T-cell (primary cell): ENCODE data around the gene COL4A5. TPM values are rescaled to one million over a fixed set of nuclear protein-coding genes. Genes with fewer than 3 reads are reported as not detected.
"Not testable (repeated sequence)": the region's sequence is repeated elsewhere in the genome, so short reads cannot be mapped to it uniquely, and the experiment has no call there.

Source experiments
- ATAC-seq, 4 experiments: fragments of 200-7000 bp in 3 of 4; fragments of 150-1000 bp in 1 of 4; cut with Tn5 transposase; replicated peaks in 1 of 4; 1 replicate in 3 of 4; 2 replicates in 1 of 4; pipeline ENCODE4 v1.10.0; 2021; ENCODE audit warnings: moderate library complexity in 3 of 4, mild to moderate bottlenecking in 2 of 4, moderate number of reproducible peaks in 1 of 4
- CTCF ChIA-PET, 2 donors: fragments of 300-600 bp; sonication (Branson Sonifier 250); formaldehyde crosslinking; loops; one replicate each; lab custom pipeline; 2022; ENCODE audit warnings: antibody characterized with exemption in 2 of 2; lab: Charles Lee
- POLR2A ChIA-PET, 2 donors: fragments of 300-600 bp; sonication (Branson Sonifier 250); formaldehyde crosslinking; loops; one replicate each; lab custom pipeline; 2022; ENCODE audit warnings: antibody characterized with exemption in 2 of 2; lab: Charles Lee
- DNase-seq, 35 experiments: peaks; one replicate each; pipeline versions ENCODE4 v3.0.0 to v3.0.0-alpha.2; 2013 to 2023
- H3K27ac ChIP-seq: one replicate; pipeline ENCODE4 v1.5.1; 2013; ENCODE audit warnings: low read length
- H3K27me3 ChIP-seq, 2 experiments: replicated peaks in 1 of 2; 1 replicate in 1 of 2; 2 replicates in 1 of 2; pipeline versions ENCODE4 v1.6.1 to v1.7.0; 2013; ENCODE audit warnings: low read length in 1 of 2, mixed read lengths in 1 of 2; ENCODE audit not compliant: control insufficient read depth in 2 of 2, insufficient read depth in 2 of 2; ENCODE audit errors: extremely low read depth in 1 of 2
- H3K36me3 ChIP-seq, 2 donors: 1 replicate in 1 of 2; 2 replicates in 1 of 2; pipeline versions ENCODE4 v1.6.1 to v1.7.0; 2013; ENCODE audit warnings: low read length in 1 of 2; ENCODE audit not compliant: control insufficient read depth in 2 of 2, insufficient read depth in 1 of 2; ENCODE audit errors: extremely low read depth in 1 of 2
- H3K4me1 ChIP-seq, 2 experiments: 1 replicate in 1 of 2; 2 replicates in 1 of 2; pipeline versions ENCODE4 v1.6.1 to v1.7.0; 2013; ENCODE audit warnings: low read length in 2 of 2, mixed read lengths in 1 of 2; ENCODE audit not compliant: insufficient read depth in 2 of 2, control insufficient read depth in 1 of 2; ENCODE audit errors: extremely low read depth in 1 of 2
- H3K4me3 ChIP-seq, 2 donors: 1 replicate in 1 of 2; 2 replicates in 1 of 2; pipeline versions ENCODE4 v1.5.1 to v1.7.0; 2013; ENCODE audit warnings: mild to moderate bottlenecking in 2 of 2, low read length in 1 of 2, moderate library complexity in 1 of 2; ENCODE audit not compliant: control insufficient read depth in 1 of 2; ENCODE audit errors: extremely low read depth in 1 of 2
- H3K9me3 ChIP-seq: 2 replicates; pipeline ENCODE4 v1.7.0; 2013
- H3K27ac Mint-ChIP-seq, 2 donors: one replicate each; pipeline ENCODE4 v1.8.0; 2020 to 2021; ENCODE audit warnings: mild to moderate bottlenecking in 2 of 2, mixed read lengths in 2 of 2
- H3K27me3 Mint-ChIP-seq, 2 donors: one replicate each; pipeline ENCODE4 v1.8.0; 2021 to 2022; ENCODE audit warnings: mixed read lengths in 2 of 2
- H3K36me3 Mint-ChIP-seq: one replicate; pipeline ENCODE4 v1.8.0; 2021; ENCODE audit warnings: mixed read lengths
- H3K4me1 Mint-ChIP-seq, 3 donors: one replicate each; pipeline ENCODE4 v1.8.0; 2020 to 2022; ENCODE audit warnings: mixed read lengths in 3 of 3, mild to moderate bottlenecking in 1 of 3
- H3K4me3 Mint-ChIP-seq, 3 donors: one replicate each; pipeline ENCODE4 v1.8.0; 2020 to 2022; ENCODE audit warnings: mild to moderate bottlenecking in 3 of 3, mixed read lengths in 3 of 3, moderate library complexity in 3 of 3
- H3K9me3 Mint-ChIP-seq, 3 donors: one replicate each; pipeline ENCODE4 v1.8.0; 2020 to 2022; ENCODE audit warnings: mixed read lengths in 3 of 3
- WGBS: methylation state at CpG from one replicate; pipeline ENCODE4 v1.1.5; 2013; ENCODE audit warnings: missing lambda C conversion rate; ENCODE audit not compliant: insufficient coverage; 5-methylcytosine and 5-hydroxymethylcytosine counted together
- total RNA-seq, 35 experiments: library from RNA in 6 of 35; stranded (reverse) in 6 of 35; fragments of 120-200 nt in 1 of 35; gene quantifications; one replicate each; pipeline versions ENCODE4 v1.2.1 to v1.2.4 and lab custom pipeline; 2013 to 2026

COL4A5 gene
- total RNA-seq, result under 1 TPM in 4 of 5 donors, not detected in 1; 0.22 to 0.59 (median 0.36) TPM
- 0.77 TPM for total RNA-seq (2013)
- total RNA-seq (lab: John Stamatoyannopoulos, UW), result 0 to 0.25 (median 0) reads per million in 29 experiments

DNA sequence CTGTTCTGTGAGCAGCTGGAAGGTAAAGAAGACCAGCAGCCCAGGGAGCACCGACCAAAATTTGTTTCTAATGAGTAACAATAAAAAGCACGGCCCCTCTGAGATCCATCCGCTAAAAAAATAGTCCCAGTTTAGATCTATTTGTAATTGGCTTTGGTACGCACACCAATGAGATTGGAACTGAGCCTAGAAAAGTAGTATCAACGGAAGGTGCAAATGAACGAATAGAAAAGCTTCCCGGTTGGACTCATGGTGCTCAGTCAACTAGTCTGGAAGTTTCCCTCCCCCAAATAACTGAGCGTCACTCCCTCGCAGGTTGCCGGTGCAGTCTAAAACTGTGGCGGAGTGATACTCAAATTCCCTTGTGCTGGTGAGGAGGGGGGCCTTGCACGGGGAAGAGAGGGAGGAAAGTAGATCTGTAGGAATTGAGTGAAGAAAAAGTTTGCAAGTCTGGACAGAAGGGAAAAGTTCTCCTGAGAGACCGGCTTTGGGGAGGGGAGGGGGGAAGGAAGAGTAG lies at the start of gene COL4A5:
Gene COL4A5 (plus strand): TSS at position 413 of the 517 bp plus-strand sequence. CDS start 288 bp downstream, outside the sequence.
- H3K4me1 ChIP-seq, result peaks cover 0 to 7% of the 10 kb centered on the region in 2 experiments
- ChIA-PET CTCF (no interaction called here), POLR2A (no interaction called here)
- peaks cover 20 to 64% of the 10 kb centered on the region in 2 donors for H3K27me3 Mint-ChIP-seq
- H3K9me3 ChIP-seq, result no peaks in the 10 kb centered on the region
- ATAC-seq (no peak), DNase-seq (peak in 1 of 35 experiments; percentile 0)
- H3K27ac Mint-ChIP-seq, result no peak within 1 kb of the TSS
- WGBS, result 0% methylated on average over 1 of the region's 13 CpGs
- no peak within 1 kb of the TSS for H3K27ac ChIP-seq
- H3K9me3 Mint-ChIP-seq, result no peaks in the 10 kb centered on the region
- H3K4me3 ChIP-seq, result peak within 1 kb of the TSS in 1 of 2 donors; percentile 15
- H3K36me3 ChIP-seq, result no peaks in the 10 kb centered on the region
- peaks cover 10 to 13% (median 10%) of the 10 kb centered on the region in 3 donors for H3K4me1 Mint-ChIP-seq
- H3K27me3 ChIP-seq, result peaks cover 4 to 15% of the 10 kb centered on the region in 2 experiments
- H3K36me3 Mint-ChIP-seq, result no peaks in the 10 kb centered on the region
- H3K4me3 Mint-ChIP-seq, result peak within 1 kb of the TSS; percentile 25 to 56 (median 41)

- DNase-seq, H3K4me3 Mint-ChIP-seq, H3K27me3 ChIP-seq, H3K9me3 ChIP-seq, H3K27ac ChIP-seq, H3K27ac Mint-ChIP-seq, ATAC-seq, H3K4me3 ChIP-seq, CTCF ChIA-PET, H3K36me3 Mint-ChIP-seq, H3K9me3 Mint-ChIP-seq, H3K4me1 ChIP-seq, H3K4me1 Mint-ChIP-seq, H3K36me3 ChIP-seq: not testable (repeated sequence)
- POLR2A ChIA-PET, result interaction anchor here in 1 of 2 donors (0.6 kb wide), 1 partner anchor 19 kb away, joined by 13 read pairs; no protein-coding TSS in a partner anchor
- 67% methylated on average over 2 of the region's 9 CpGs for WGBS
- peaks cover 0 to 20% of the 10 kb centered on the region in 2 donors for H3K27me3 Mint-ChIP-seq
These were observed 48.5 kb upstream of the COL4A5 start for GRCh38 chrX:108390976-108391717.

- no CpG with 5 or more reads among the region's 6 CpGs for WGBS
- Mint-ChIP-seq H3K4me3 (no peak overlapping the region), H3K27ac (no peak overlapping the region), H3K27me3 (peaks cover 0 to 16% of the 10 kb centered on the region in 2 donors), H3K4me1 (no peaks in the 10 kb centered on the region), H3K36me3 (no peaks in the 10 kb centered on the region), H3K9me3 (no peaks in the 10 kb centered on the region)
- CTCF ChIA-PET, result no interaction called here
- POLR2A ChIA-PET, result no interaction called here
- ATAC-seq (no peak), DNase-seq (no peak)
- Histone ChIP-seq H3K36me3 (no peaks in the 10 kb centered on the region), H3K4me3 (no peak overlapping the region), H3K27me3 (peaks cover 0 to 2% of the 10 kb centered on the region in 2 experiments), H3K4me1 (no peaks in the 10 kb centered on the region), H3K9me3 (no peaks in the 10 kb centered on the region), H3K27ac (no peak overlapping the region)
These were observed 43.3 kb upstream of the COL4A5 start for GRCh38 chrX:108396188-108396891.

GRCh38 chrX:108396986-108397385 lies 42.7 kb upstream of the COL4A5 start:
- WGBS, result no CpG with 5 or more reads among the region's 1 CpG
- no peaks in the 10 kb centered on the region for H3K36me3 ChIP-seq
- H3K4me3 Mint-ChIP-seq, result no peak overlapping the region
- no peaks in the 10 kb centered on the region for H3K36me3 Mint-ChIP-seq
- DNase-seq (no peak), ATAC-seq (no peak)
- H3K9me3 ChIP-seq, result no peaks in the 10 kb centered on the region
- ChIA-PET CTCF (no interaction called here), POLR2A (no interaction called here)
- peaks cover 0 to 2% of the 10 kb centered on the region in 2 experiments for H3K27me3 ChIP-seq
- peaks cover 0 to 16% of the 10 kb centered on the region in 2 donors for H3K27me3 Mint-ChIP-seq
- H3K4me3 ChIP-seq, result no peak overlapping the region
- no peaks in the 10 kb centered on the region for H3K4me1 Mint-ChIP-seq
- no peak overlapping the region for H3K27ac ChIP-seq
- no peak overlapping the region for H3K27ac Mint-ChIP-seq
- H3K9me3 Mint-ChIP-seq, result no peaks in the 10 kb centered on the region
- H3K4me1 ChIP-seq, result no peaks in the 10 kb centered on the region

DNA sequence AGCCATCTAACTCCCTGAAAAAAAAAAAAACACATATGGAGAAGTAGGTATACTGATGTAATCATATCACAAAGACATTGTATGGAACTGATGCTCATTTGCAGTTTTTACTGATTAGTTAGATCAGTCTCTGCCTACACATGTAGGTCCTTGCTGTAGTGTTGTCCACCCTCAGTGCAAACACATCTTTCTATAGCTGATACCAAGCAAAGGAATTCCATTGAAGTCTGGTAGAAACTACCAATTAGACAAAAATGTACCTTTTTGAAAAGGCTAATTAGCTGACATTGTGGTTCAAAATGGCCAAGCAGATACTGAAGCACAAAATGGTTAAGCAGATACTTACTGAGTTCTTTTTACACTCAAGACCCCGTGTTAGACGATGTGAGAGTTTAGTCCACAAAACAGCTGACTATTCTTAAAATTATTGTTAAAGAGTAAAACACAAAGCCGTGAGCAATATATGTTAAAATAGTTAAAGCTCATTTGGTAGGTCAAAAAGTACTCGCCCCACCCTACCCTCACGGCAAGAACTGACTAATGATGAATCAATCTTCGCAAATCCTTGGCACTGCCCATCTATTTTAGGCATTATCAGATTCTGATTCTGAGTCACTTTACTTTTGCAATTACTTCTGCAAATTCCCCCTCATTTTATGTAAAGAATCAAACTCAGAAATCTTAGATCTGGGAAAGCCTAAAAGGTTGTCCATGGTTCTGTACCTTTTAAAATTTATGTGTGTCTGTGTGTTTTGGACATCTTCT lies 41.8 kb upstream of the COL4A5 start:
- Mint-ChIP-seq H3K4me3 (no peak overlapping the region), H3K27ac (no peak overlapping the region), H3K27me3 (peaks cover 0 to 16% of the 10 kb centered on the region in 2 donors), H3K9me3 (no peaks in the 10 kb centered on the region), H3K4me1 (no peaks in the 10 kb centered on the region), H3K36me3 (no peaks in the 10 kb centered on the region)
- Histone ChIP-seq H3K4me1 (no peaks in the 10 kb centered on the region), H3K27ac (no peak overlapping the region), H3K27me3 (peaks cover 0 to 2% of the 10 kb centered on the region in 2 experiments), H3K9me3 (no peaks in the 10 kb centered on the region), H3K36me3 (no peaks in the 10 kb centered on the region), H3K4me3 (no peak overlapping the region)
- WGBS, result no CpG with 5 or more reads among the region's 6 CpGs
- POLR2A ChIA-PET, result no interaction called here
- DNase-seq (no peak), ATAC-seq (no peak)
- CTCF ChIA-PET, result no interaction called here
